GM21390 (cell line): Measurements from ENCODE around the gene TCP11L1.
A peak's percentile ranks its signal among the peaks of the same experiment; 100 is the strongest.
"Not testable (repeated sequence)": the region's sequence is repeated elsewhere in the genome, so short reads cannot be mapped to it uniquely, and the experiment has no call there.

Experiments
- ATAC-seq: cut with Tn5 transposase; IDR thresholded peaks from one replicate; pipeline ENCODE4 v1.9.1; 2021; ENCODE audit not compliant: unreplicated experiment

The TCP11L1 gene

GRCh38 chr11:33065445-33066178 is 26.2 kb downstream of the TCP11L1 start:
- ATAC-seq = peak; percentile 47

GRCh38 chr11:33067294-33067693 is 27.9 kb downstream of the TCP11L1 start:
- no peak for ATAC-seq

GRCh38 chr11:33068611-33069340 is 29.4 kb downstream of the TCP11L1 start:
- ATAC-seq = no peak

GRCh38 chr11:33072465-33072864 is 33.1 kb downstream of the TCP11L1 start:
- ATAC-seq = no peak

- ATAC-seq = no peak
Observed at GRCh38 chr11:33083918-33084317, 44.5 kb downstream of the TCP11L1 start.

- ATAC-seq = no peak
Observed at GRCh38 chr11:33086017-33086416, 46.6 kb downstream of the TCP11L1 start.

- ATAC-seq = no peak
Observed at GRCh38 chr11:33089776-33090175, 50.4 kb downstream of the TCP11L1 start.

GRCh38 chr11:33094157-33094556 is 54.8 kb downstream of the TCP11L1 start:
- no peak for ATAC-seq

GRCh38 chr11:33103836-33104235 is 64.5 kb downstream of the TCP11L1 start:
- ATAC-seq = no peak

- no peak for ATAC-seq
Observed at GRCh38 chr11:33109294-33109895, 70.0 kb downstream of the TCP11L1 start.

GRCh38 chr11:33110083-33110482 is 70.7 kb downstream of the TCP11L1 start:
- ATAC-seq = no peak

GRCh38 chr11:33116535-33116934 is 77.2 kb downstream of the TCP11L1 start:
- no peak for ATAC-seq

- ATAC-seq = not testable (repeated sequence)
Observed at GRCh38 chr11:33122696-33123095, 83.3 kb downstream of the TCP11L1 start.
